Right cardiac atrium (tissue), 5 donors: ENCODE data around the gene FDXACB1. TPM values are rescaled to one million over a fixed set of nuclear protein-coding genes. Genes with fewer than 3 reads are reported as not detected.

Experiments
- ATAC-seq, 2 donors: fragments of 200-7000 bp; cut with Tn5 transposase; one replicate each; pipeline versions ENCODE4 v1.8.0 to v1.9.1; 2020; ENCODE audit warnings: moderate library complexity in 2 of 2, mild to moderate bottlenecking in 1 of 2
- DNase-seq, 3 donors: peaks; one replicate each; pipeline ENCODE4 v3.0.0-alpha.2; 2020
- H3K27ac ChIP-seq: one replicate; pipeline ENCODE4 v1.5.1; 2013; ENCODE audit warnings: mild to moderate bottlenecking, low read length, control low read depth, moderate library complexity
- H3K27me3 ChIP-seq: one replicate; pipeline ENCODE4 v1.6.1; 2013; ENCODE audit not compliant: control insufficient read depth, insufficient read depth
- H3K4me1 ChIP-seq: one replicate; pipeline ENCODE4 v1.6.1; 2013; ENCODE audit warnings: low read length; ENCODE audit not compliant: control insufficient read depth, insufficient read depth
- H3K4me3 ChIP-seq: one replicate; pipeline ENCODE4 v1.5.1; 2013; ENCODE audit warnings: low read length, control low read depth
- H3K9me3 ChIP-seq: one replicate; pipeline ENCODE4 v1.6.1; 2013; ENCODE audit warnings: low read length; ENCODE audit not compliant: control insufficient read depth
- WGBS: extraction: QIAGEN DNeasy Blood & Tissue Kit; methylation state at CpG from one replicate; pipeline ENCODE4 v1.1.7; 2013; 5-methylcytosine and 5-hydroxymethylcytosine counted together
- intact Hi-C, 4 donors: fragments of 100-400 bp; cut with DNase I; formaldehyde crosslinking; loops; one replicate each; pipeline versions ENCODE4 v1.11.0 to v1.14.0; 2022 to 2023
- long read RNA-seq, 4 donors: library from polyadenylated mRNA; unstranded; transcript quantifications; one replicate each; pipeline ENCODE4 v2.0.0, GENCODE V29; 2020 to 2021
- polyA plus RNA-seq: library from polyadenylated mRNA; stranded (reverse); fragments of 200-250 nt; gene quantifications from one replicate; pipeline ENCODE4 v1.2.3, GENCODE V29; 2013
- total RNA-seq, 4 donors: library from RNA; stranded (reverse); fragmentation: NEBNext Ultra II Directional; extraction: Animal tissue kit (Norgen Biotek cat#: 25700); gene quantifications; one replicate each; pipeline ENCODE4 v1.2.1, GENCODE V29; 2021
- donor health status: healthy with polysubstance abuse.
- donor health status: DM: no; HTN: yes; CAD: no.
- donor health status: DM: no; HTN: no; CAD: no.
- donor health status: DM: no; HTN: yes; CAD: no; lungs with severe emphysema.
- donor health status: DM: yes; HTN: yes; CAD: no.

The FDXACB1 gene, protein sequence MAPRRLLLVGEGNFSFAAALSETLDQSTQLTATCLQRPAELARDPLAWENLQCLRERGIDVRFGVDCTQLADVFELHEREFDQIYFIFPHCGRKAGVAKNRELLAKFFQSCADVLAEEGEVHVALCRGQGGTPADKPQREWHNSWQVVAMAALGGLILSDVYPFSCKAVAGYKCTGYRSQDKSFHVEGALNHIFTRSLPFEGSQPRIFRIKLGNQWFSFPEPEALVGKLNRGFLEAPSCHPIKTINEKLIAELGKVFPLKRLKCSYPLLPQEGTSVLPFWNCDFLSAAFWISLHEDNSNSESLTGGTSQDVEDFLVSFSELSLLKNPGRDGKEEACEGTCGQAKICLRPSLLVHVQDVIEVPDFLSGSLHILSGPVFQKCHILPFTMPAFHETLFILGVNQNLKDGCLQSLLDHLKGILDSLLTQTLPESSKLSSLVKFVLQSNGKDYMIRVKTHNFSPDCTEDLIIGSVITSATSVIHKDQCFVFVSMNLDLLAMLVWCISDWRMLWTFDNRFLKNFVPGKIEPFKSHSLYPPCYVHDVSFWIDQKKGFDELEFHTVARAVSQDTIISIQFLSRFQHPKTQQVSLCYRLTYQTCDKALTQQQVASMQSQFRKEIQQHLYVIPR
- total RNA-seq (1 to 10 TPM; 1.6 to 1.7 (median 1.6) TPM), polyA plus RNA-seq (1.1 TPM)
- long read RNA-seq, donor 1, transcript FDXACB1-201 (5 exons, 2,789 nt): major isoform, 5 of 10 reads
- long read RNA-seq, donor 1, partial matches to known transcripts: 1 of 10 reads
- long read RNA-seq, donor 1, other reads (novel, unspliced or antisense): 1 of 10 reads
- long read RNA-seq, donor 2, partial matches to known transcripts: 0 of 3 reads
- long read RNA-seq, donor 2, other reads (novel, unspliced or antisense): 0 of 3 reads
- long read RNA-seq, donor 3, transcript FDXACB1-201 (5 exons, 2,789 nt): major isoform, 5 of 8 reads
- long read RNA-seq, donor 3, partial matches to known transcripts: 0 of 8 reads
- long read RNA-seq, donor 3, other reads (novel, unspliced or antisense): 1 of 8 reads
- long read RNA-seq, donor 4, partial matches to known transcripts: 0 of 2 reads
- long read RNA-seq, donor 4, other reads (novel, unspliced or antisense): 0 of 2 reads

DNA sequence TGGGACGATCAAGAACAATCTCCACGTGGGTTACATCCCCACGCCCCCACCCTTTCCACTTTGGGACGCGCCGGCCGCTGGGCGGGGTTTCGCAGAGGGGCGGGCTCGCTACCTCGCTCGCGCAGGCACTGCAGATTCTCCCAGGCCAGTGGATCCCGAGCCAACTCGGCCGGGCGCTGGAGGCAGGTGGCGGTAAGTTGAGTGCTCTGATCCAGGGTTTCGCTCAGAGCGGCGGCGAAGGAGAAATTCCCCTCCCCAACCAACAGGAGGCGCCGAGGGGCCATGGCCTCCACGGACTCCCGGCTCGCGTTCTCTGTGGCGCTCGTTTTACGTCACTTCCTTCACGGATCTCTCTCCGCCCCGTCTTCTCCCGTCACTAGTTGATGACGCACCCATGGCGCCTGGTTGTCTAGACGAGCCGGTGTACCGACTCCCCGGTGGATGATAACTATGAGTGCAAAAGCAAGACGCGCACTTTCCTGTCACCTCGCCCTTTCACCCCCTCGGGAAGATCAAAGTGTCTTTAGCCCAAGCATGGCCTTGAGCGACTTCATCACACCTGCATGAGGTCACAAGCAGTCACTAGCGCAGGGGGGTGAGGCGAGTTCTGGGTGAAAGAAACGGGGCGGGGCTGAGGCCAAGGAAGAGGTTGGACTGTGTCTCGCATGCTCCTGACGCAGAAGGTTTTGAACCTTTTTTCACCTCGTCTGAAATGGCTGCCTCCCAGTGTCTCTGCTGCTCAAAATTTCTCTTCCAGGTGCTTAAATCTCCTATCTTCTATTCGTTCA, at the start of gene FDXACB1, which contains the start of gene CFAP68:
Gene FDXACB1, minus strand, starts transcription at position 317 of the 788 bp plus-strand sequence. Its CDS starts 33 bp downstream, at position 284.
Gene CFAP68, plus strand, starts transcription at position 693 of the 788 bp plus-strand sequence. Its CDS starts 20 bp downstream, at position 713.
- Histone ChIP-seq H3K27ac (peak within 1 kb of the TSS; percentile 78), H3K27me3 (no peaks in the 10 kb centered on the region), H3K4me1 (no peaks in the 10 kb centered on the region), H3K4me3 (peak within 1 kb of the TSS; percentile 64), H3K9me3 (no peaks in the 10 kb centered on the region)
- WGBS: under 1% methylated on average over 55 of the region's 55 CpGs
- intact Hi-C loops: loop anchor here (5.0 to 10.0 kb wide), 4 partner anchors 33 to 103 kb away; partner anchors contain the start of genes DIXDC1 (in 2 of the 4), CRYAB (in 1 of the 4) and HSPB2 (in 1 of the 4)
- peak; percentile 97 to 98 for ATAC-seq
- DNase-seq: peak; percentile 96 to 98 (median 97)

DNA sequence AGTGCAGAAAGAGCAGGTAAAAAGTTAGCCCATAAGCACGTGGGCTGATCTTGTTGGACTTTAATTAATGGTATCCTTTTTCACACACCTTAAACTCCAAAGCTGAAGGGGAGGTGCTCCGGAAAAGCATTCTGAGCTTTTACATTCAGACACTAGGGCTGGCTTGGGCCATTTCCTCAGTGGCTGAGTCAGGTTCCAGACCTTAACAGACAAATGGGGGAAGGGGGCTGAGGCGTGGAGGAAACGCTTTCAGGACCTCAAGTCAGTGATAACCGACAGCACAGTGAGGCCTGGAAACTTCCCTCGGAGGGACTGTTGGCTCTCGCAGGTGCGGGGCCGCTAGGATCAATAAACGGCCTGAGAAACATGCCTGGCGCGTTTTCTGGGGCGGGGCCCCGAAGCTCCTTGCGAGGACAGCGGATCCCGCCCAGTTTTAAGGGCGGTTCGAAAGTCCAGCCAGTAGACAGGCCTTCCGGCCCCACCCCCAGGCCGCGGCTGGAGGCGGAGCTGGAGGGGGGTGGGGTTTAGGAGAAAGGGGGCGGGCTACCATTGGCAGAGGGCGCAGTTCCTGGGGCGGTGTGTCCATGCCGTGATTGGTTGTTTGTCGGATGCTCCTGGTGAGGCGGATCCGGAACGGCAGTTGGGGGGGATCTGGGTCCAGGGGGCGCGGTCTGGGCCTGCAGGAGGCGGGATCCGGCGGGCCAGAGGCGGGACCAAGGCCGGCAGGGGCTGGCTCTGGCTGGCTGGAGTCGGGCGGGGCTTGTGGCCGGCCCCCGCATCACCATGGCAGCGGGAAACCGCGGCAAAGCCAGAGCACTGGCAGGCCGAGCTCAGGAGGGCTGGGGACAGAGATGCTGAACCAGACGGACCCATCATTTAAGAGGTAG, 47.8 kb upstream of the FDXACB1 start:
- Histone ChIP-seq H3K27ac (peak overlapping the region; percentile 97), H3K27me3 (no peaks in the 10 kb centered on the region), H3K4me3 (peak overlapping the region; percentile 36), H3K4me1 (peaks cover 10% of the 10 kb centered on the region), H3K9me3 (no peaks in the 10 kb centered on the region)
- under 1% methylated on average over 47 of the region's 47 CpGs for WGBS
- intact Hi-C loops: no loop called here
- DNase-seq (peak; percentile 97 to 99 (median 99)), ATAC-seq (peak; percentile 97)

DNA sequence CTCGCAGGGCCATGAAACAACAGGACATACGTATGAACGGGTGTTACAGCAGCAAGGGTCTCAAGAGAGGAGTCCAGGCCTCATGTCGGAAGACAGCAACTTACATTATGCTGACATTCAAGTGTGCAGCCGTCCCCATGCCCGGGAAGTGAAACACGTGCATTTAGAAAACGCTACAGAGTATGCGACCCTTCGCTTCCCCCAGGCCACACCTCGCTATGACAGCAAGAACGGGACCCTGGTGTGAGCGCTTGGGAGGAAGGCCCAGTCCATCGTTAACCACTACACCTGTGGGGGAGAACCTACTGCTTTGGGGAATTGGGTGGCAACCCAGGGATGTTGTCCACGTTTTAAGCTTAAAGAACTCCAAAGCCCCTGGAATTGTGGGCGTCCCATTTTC, 47.0 kb upstream of the FDXACB1 start:
- WGBS: 92% methylated on average over 16 of the region's 16 CpGs
- H3K9me3 ChIP-seq: no peaks in the 10 kb centered on the region
- intact Hi-C loops: no loop called here
- ATAC-seq (no peak), DNase-seq (no peak)
- no peak overlapping the region for H3K27ac ChIP-seq
- no peak overlapping the region for H3K4me3 ChIP-seq
- H3K4me1 ChIP-seq: peaks cover 10% of the 10 kb centered on the region
- H3K27me3 ChIP-seq: no peaks in the 10 kb centered on the region

DNA sequence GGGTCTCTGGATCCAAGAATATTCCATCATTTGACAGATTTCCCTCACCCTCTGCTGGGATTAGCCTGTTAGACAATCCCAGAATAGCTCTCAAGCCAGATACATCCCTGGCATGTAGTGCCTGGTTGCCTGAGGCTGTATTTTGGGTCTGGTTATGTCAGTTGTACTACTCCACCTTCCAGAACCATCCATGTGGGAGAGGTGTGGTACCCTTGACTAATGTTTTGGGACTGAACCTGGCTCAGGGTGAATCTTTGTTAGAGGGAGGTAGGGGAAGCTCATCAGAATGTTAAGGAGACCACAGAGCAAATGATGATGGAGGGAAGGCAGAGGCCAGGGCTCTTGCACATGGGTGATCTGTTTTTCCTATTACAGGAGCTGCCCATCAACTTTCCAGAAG, 45.0 kb upstream of the FDXACB1 start:
- Histone ChIP-seq H3K9me3 (no peaks in the 10 kb centered on the region), H3K27me3 (no peaks in the 10 kb centered on the region), H3K4me3 (no peak overlapping the region), H3K27ac (peak overlapping the region; percentile 99), H3K4me1 (peaks cover 11% of the 10 kb centered on the region)
- DNase-seq (no peak), ATAC-seq (no peak)
- intact Hi-C loops: loop anchor here in 1 of 4 donors (5.0 kb wide), 1 partner anchor 42 kb away; no protein-coding TSS in a partner anchor

DNA sequence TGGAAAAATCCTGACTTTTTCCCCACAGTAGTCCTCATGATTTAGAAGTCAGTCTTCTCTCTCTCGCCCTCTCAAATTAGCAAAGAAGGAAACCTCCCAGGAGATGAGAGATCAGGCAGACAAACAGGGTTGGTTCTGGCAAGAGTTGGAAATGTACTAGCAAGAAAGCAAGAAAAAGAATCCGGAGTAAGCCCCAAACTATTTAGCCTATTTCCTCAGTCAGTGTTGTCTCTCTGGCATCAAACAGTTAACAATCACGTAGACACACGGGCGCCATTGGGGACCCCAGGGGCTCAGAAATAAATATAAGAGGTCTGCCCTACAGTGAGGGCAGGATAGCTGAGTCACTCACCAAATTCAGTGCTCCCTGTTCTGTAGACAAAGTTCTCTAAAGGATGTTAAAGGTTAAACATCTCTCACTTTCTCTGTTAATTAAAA, 44.4 kb upstream of the FDXACB1 start:
- H3K4me1 ChIP-seq: peaks cover 14% of the 10 kb centered on the region
- no peaks in the 10 kb centered on the region for H3K27me3 ChIP-seq
- intact Hi-C loops: loop anchor here in 1 of 4 donors (5.0 kb wide), 1 partner anchor 41 kb away; no protein-coding TSS in a partner anchor
- ATAC-seq (peak; percentile 19 to 29), DNase-seq (peak; percentile 61 to 81 (median 69))
- H3K9me3 ChIP-seq: no peaks in the 10 kb centered on the region
- peak overlapping the region; percentile 29 for H3K4me3 ChIP-seq
- H3K27ac ChIP-seq: peak overlapping the region; percentile 99
- WGBS: 17% methylated on average over 5 of the region's 5 CpGs

DNA sequence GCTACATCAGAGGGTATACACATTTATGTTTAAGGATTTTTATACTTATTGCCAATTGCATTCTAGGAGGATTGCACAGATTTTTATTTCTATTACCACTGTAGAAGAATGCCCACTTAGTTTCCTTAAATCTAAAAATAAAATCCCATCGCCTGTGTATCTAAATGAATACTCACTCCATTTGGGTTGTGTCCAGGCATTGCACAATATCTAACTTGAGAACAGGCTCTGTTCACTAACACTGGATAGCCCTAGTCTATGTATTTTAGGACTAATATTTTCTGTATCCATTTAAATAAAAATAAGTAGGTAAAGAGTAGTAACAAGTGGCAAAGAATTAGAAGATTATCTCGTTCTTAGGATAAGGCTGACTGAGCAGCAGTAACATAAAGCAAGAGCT, 43.8 kb upstream of the FDXACB1 start:
- peak overlapping the region; percentile 29 for H3K4me3 ChIP-seq
- no peaks in the 10 kb centered on the region for H3K27me3 ChIP-seq
- DNase-seq: no peak
- 5% methylated on average over 2 of the region's 2 CpGs for WGBS
- H3K9me3 ChIP-seq: no peaks in the 10 kb centered on the region
- intact Hi-C loops: loop anchor here in 1 of 4 donors (5.0 kb wide), 1 partner anchor 41 kb away; no protein-coding TSS in a partner anchor
- peak overlapping the region; percentile 99 for H3K27ac ChIP-seq
- peaks cover 14% of the 10 kb centered on the region for H3K4me1 ChIP-seq
- peak; percentile 17 to 19 for ATAC-seq

DNA sequence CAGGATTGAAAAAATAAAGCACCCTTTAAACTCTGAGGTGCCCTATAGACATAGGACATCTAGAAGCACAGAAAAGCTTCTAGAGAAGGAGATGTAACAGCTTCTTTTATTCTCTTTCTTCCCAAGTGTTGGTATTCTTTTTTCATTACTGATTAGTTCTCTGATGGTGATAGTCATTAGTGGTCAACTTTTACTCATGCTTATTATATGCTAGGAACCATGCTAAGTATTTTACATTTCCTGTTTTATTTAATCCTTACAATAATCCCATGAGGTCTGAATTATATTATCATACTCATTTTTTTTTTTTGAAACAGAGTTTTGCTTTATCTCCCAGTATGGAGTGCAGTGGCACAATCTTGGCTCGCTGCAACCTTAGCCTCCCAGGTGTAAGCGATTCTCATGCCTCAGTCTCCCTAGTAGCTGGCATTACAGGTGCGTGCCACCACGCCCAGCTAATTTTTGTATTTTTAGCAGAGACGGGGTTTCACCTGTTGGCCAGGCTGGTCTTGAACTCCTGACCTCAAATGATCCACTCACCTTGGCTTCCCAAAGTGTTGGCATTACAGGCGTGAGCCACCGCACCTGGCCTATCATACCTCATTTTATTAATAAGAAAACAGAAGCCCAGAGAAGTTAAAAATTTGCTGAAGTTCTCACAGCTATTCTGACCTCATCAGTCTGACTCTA, 42.7 kb upstream of the FDXACB1 start:
- no peak for ATAC-seq
- Histone ChIP-seq H3K27me3 (no peaks in the 10 kb centered on the region), H3K9me3 (no peaks in the 10 kb centered on the region), H3K4me3 (no peak overlapping the region), H3K4me1 (peaks cover 14% of the 10 kb centered on the region), H3K27ac (no peak overlapping the region)
- intact Hi-C loops: loop anchor here in 1 of 4 donors (5.0 kb wide), 1 partner anchor 39 kb away; no protein-coding TSS in a partner anchor
- WGBS: 92% methylated on average over 7 of the region's 7 CpGs
- DNase-seq: no peak

DNA sequence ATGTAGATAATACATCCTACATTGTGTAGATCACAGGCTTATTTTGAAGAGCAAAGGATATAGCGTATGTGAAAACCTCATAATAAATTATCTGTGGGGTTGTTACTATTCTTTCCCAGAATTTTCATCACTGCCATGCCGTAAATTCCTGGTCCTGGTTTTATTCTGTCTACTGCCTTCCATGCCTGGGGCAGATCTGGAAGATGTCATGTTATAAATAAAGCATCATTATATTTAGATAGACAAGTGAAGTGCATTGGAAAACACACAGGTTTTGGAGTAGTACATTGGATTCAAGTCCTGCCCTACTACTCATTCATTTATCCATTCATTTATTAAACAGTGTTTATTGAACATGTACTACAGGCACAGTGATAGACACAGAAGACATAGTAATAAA, 41.9 kb upstream of the FDXACB1 start:
- no peak for DNase-seq

More for the DNA sequence above, 41.9 kb upstream of the FDXACB1 start:
- WGBS: 75% methylated on average over 2 of the region's 2 CpGs
- Histone ChIP-seq H3K27ac (no peak overlapping the region), H3K4me3 (no peak overlapping the region), H3K4me1 (peaks cover 9% of the 10 kb centered on the region), H3K9me3 (no peaks in the 10 kb centered on the region), H3K27me3 (no peaks in the 10 kb centered on the region)
- ATAC-seq: no peak
- intact Hi-C loops: loop anchor here in 1 of 4 donors (5.0 kb wide), 1 partner anchor 39 kb away; no protein-coding TSS in a partner anchor
